Measurements from ENCODE around the gene NAP1L4.

GRCh38 chr11:2998073-2998850 is 6.1 kb upstream of the NAP1L4 start:
- no peak for TF ChIP-seq MYC (IDR thresholded peaks at IDR 0.05; ENCODE audit: low read depth, low read length)
- no peak for TF ChIP-seq CTCF (IDR thresholded peaks at IDR 0.05; ENCODE audit: low read depth, low read length)
- no peak for TF ChIP-seq POLR2A (IDR thresholded peaks at IDR 0.05; ENCODE audit: extremely low read depth, insufficient read length)
- no peak for TF ChIP-seq MAX (IDR thresholded peaks at IDR 0.05; ENCODE audit: low read depth, low read length)
